Measurements from ENCODE around the gene IMMP2L. TPM values are rescaled to one million over a fixed set of nuclear protein-coding genes. Genes with fewer than 3 reads are reported as not detected.
A peak's percentile ranks its signal among the peaks of the same experiment; 100 is the strongest.

The IMMP2L gene
- total RNA-seq, 4 donors from 2014 or later = 12.0 to 22.2 (median 17.5) TPM

GRCh38 chr7:111392294-111392693, 170.0 kb downstream of the IMMP2L start:
- Histone ChIP-seq H3K4me1 (peaks cover 9 to 11% (median 10%) of the 10 kb centered on the region in 4 donors), H3K4me3 (no peak overlapping the region), H3K27me3 (no peaks in the 10 kb centered on the region), H3K27ac (replicated peaks in 1 of 4) (peak overlapping the region in 1 of 4 donors; percentile 7), H3K36me3 (no peaks in the 10 kb centered on the region), H3K9me3 (no peaks in the 10 kb centered on the region)
- TF ChIP-seq EP300 (IDR thresholded peaks at IDR 0.05) (no peak), POLR2AphosphoS5 (IDR thresholded peaks at IDR 0.05) (no peak), POLR2A (IDR thresholded peaks at IDR 0.05; ENCODE audit: low read depth) (no peak)
- TF ChIP-seq, protein P1, sequence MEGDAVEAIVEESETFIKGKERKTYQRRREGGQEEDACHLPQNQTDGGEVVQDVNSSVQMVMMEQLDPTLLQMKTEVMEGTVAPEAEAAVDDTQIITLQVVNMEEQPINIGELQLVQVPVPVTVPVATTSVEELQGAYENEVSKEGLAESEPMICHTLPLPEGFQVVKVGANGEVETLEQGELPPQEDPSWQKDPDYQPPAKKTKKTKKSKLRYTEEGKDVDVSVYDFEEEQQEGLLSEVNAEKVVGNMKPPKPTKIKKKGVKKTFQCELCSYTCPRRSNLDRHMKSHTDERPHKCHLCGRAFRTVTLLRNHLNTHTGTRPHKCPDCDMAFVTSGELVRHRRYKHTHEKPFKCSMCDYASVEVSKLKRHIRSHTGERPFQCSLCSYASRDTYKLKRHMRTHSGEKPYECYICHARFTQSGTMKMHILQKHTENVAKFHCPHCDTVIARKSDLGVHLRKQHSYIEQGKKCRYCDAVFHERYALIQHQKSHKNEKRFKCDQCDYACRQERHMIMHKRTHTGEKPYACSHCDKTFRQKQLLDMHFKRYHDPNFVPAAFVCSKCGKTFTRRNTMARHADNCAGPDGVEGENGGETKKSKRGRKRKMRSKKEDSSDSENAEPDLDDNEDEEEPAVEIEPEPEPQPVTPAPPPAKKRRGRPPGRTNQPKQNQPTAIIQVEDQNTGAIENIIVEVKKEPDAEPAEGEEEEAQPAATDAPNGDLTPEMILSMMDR (IDR thresholded peaks at IDR 0.05) = no peak
- no peak for DNase-seq (ENCODE audit: extremely low spot score)
- intact Hi-C loops (cut with DNase I) = no loop called here
- 85% methylated on average over 1 of the region's 1 CpG for WGBS

- intact Hi-C loops (cut with DNase I) = no loop called here
- H3K9me3 ChIP-seq = no peaks in the 10 kb centered on the region
- 88% methylated on average over 4 of the region's 4 CpGs for WGBS
- no peak overlapping the region for H3K27ac ChIP-seq (replicated peaks in 1 of 4)
- H3K36me3 ChIP-seq = no peaks in the 10 kb centered on the region
- TF ChIP-seq POLR2A (IDR thresholded peaks at IDR 0.05; ENCODE audit: low read depth) (no peak), EP300 (IDR thresholded peaks at IDR 0.05) (no peak), POLR2AphosphoS5 (IDR thresholded peaks at IDR 0.05) (no peak)
- TF ChIP-seq, protein P1 (IDR thresholded peaks at IDR 0.05) = no peak
- no peak for DNase-seq (ENCODE audit: extremely low spot score)
- H3K4me1 ChIP-seq = peaks cover 9 to 11% (median 10%) of the 10 kb centered on the region in 4 donors
- no peaks in the 10 kb centered on the region for H3K27me3 ChIP-seq
- H3K4me3 ChIP-seq = no peak overlapping the region
These were observed 172.3 kb downstream of the IMMP2L start for GRCh38 chr7:111390000-111390399.

GRCh38 chr7:111388912-111389311, 173.4 kb downstream of the IMMP2L start:
- Histone ChIP-seq H3K27ac (replicated peaks in 1 of 4) (no peak overlapping the region), H3K4me1 (peaks cover 9 to 12% (median 11%) of the 10 kb centered on the region in 4 donors), H3K36me3 (no peaks in the 10 kb centered on the region), H3K9me3 (no peaks in the 10 kb centered on the region), H3K4me3 (no peak overlapping the region), H3K27me3 (no peaks in the 10 kb centered on the region)
- no peak for DNase-seq (ENCODE audit: extremely low spot score)
- no peak for TF ChIP-seq POLR2AphosphoS5 (IDR thresholded peaks at IDR 0.05)
- TF ChIP-seq POLR2A (IDR thresholded peaks at IDR 0.05; ENCODE audit: low read depth) = no peak
- no peak for TF ChIP-seq EP300 (IDR thresholded peaks at IDR 0.05)
- TF ChIP-seq, protein P1 (IDR thresholded peaks at IDR 0.05) = no peak
- 93% methylated on average over 2 of the region's 2 CpGs for WGBS
- intact Hi-C loops (cut with DNase I) = no loop called here

DNA sequence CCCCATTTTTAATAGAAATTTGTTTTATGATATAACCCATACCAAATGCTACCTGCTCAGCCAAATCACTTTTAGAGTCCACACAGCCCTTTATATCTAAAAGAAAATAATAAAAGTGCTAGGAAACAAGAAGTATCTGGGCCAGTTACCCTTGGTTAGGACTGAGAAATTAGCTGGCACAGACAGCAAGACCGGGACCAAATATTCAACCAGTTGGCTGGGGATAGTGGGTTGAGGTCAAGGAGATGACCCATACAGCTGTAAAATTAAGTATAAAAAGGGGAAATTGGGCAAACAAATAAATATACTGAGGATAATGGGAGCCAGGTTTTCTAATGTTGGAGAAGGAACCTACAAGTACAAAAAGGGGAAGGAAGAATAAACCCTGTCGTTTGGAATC, 174.3 kb downstream of the IMMP2L start:
- peaks cover 2 to 8% (median 5%) of the 10 kb centered on the region in 4 donors for H3K4me1 ChIP-seq
- no peaks in the 10 kb centered on the region for H3K9me3 ChIP-seq
- DNase-seq (ENCODE audit: extremely low spot score) = no peak
- no peak overlapping the region for H3K4me3 ChIP-seq
- H3K27me3 ChIP-seq = no peaks in the 10 kb centered on the region
- H3K36me3 ChIP-seq = no peaks in the 10 kb centered on the region
- TF ChIP-seq, protein P1 (IDR thresholded peaks at IDR 0.05) = no peak
- TF ChIP-seq POLR2AphosphoS5 (IDR thresholded peaks at IDR 0.05) (no peak), EP300 (IDR thresholded peaks at IDR 0.05) (no peak), POLR2A (IDR thresholded peaks at IDR 0.05; ENCODE audit: low read depth) (no peak)
- no peak overlapping the region for H3K27ac ChIP-seq (replicated peaks in 1 of 4)
- WGBS = 79% methylated on average over 2 of the region's 2 CpGs
- intact Hi-C loops (cut with DNase I) = no loop called here

Data from esophagus muscularis mucosa (tissue), 4 donors.